Spleen (tissue), 11 donors: ENCODE results near the gene SCN4B. TPM values are rescaled to one million over a fixed set of nuclear protein-coding genes. Genes with fewer than 3 reads are reported as not detected.
A peak's percentile ranks its signal among the peaks of the same experiment; 100 is the strongest.

ENCODE experiments used
- DNase-seq: peaks from one replicate; pipeline ENCODE4 v3.0.0-alpha.2; 2020
- H3K27ac ChIP-seq, 8 donors: fragments of 200-600 bp; sonication (generic) in 7 of 8; 1 replicate in 4 of 8; 2 replicates in 4 of 8; pipeline versions ENCODE4 v1.5.0 to v1.8.0; 2016 to 2021; ENCODE audit warnings: inconsistent platforms in 4 of 8, mild to moderate bottlenecking in 4 of 8, moderate library complexity in 1 of 8
- H3K27me3 ChIP-seq, 7 donors: fragments of 200-600 bp; sonication (generic) in 6 of 7; replicated peaks in 1 of 7; 1 replicate in 4 of 7; 2 replicates in 3 of 7; pipeline versions ENCODE4 v1.5.0 to v1.8.0; 2016 to 2021; ENCODE audit warnings: inconsistent platforms in 3 of 7, mild to moderate bottlenecking in 1 of 7
- H3K36me3 ChIP-seq, 6 donors: fragments of 200-600 bp; sonication (generic) in 5 of 6; 1 replicate in 4 of 6; 2 replicates in 2 of 6; pipeline versions ENCODE4 v1.5.0 to v1.8.0; 2016 to 2021; ENCODE audit warnings: inconsistent platforms in 2 of 6
- H3K4me1 ChIP-seq, 6 donors: fragments of 200-600 bp; sonication (generic) in 5 of 6; 1 replicate in 3 of 6; 2 replicates in 3 of 6; pipeline versions ENCODE4 v1.5.0 to v1.8.0; 2016 to 2021; ENCODE audit warnings: inconsistent platforms in 3 of 6
- H3K4me3 ChIP-seq, 8 donors: fragments of 200-600 bp; sonication (generic) in 7 of 8; 1 replicate in 4 of 8; 2 replicates in 4 of 8; pipeline versions ENCODE4 v1.5.0 to v1.8.0; 2016 to 2021; ENCODE audit warnings: inconsistent platforms in 4 of 8, mild to moderate bottlenecking in 4 of 8, moderate library complexity in 2 of 8
- H3K9me3 ChIP-seq, 8 donors: fragments of 200-600 bp; sonication (generic) in 7 of 8; 1 replicate in 4 of 8; 2 replicates in 4 of 8; pipeline versions ENCODE4 v1.5.0 to v1.8.0; 2016 to 2021; ENCODE audit warnings: inconsistent platforms in 4 of 8
- CTCF ChIP-seq, 11 experiments: fragments of 200-600 bp in 7 of 11; fragments of 450-650 bp in 4 of 11; sonication (generic) in 4 of 11; IDR thresholded peaks in 8 of 11; conservative IDR thresholded peaks in 3 of 11; 1 replicate in 7 of 11; 2 replicates in 4 of 11; pipeline versions ENCODE4 v1.4.0 to v1.8.0; 2016 to 2021; ENCODE audit warnings: antibody characterized with exemption in 11 of 11, inconsistent platforms in 4 of 11, mild to moderate bottlenecking in 1 of 11
- POLR2A ChIP-seq, 3 donors: fragments of 450-650 bp; IDR thresholded peaks; one replicate each; pipeline ENCODE4 v1.5.1; 2017; ENCODE audit warnings: antibody characterized with exemption in 3 of 3, mild to moderate bottlenecking in 1 of 3
- POLR2AphosphoS5 ChIP-seq, 3 donors: sonication (generic); formaldehyde crosslinking; IDR thresholded peaks; one replicate each; pipeline ENCODE4 v1.5.1; 2017; ENCODE audit warnings: antibody characterized with exemption in 3 of 3
- WGBS, 5 donors: extraction: QIAGEN DNeasy Blood & Tissue Kit in 3 of 5; methylation state at CpG; one replicate each; pipeline versions ENCODE4 v1.1.5 to v1.1.7; 2013 to 2018; 5-methylcytosine and 5-hydroxymethylcytosine counted together
- intact Hi-C: fragments of 100-400 bp; cut with DNase I; formaldehyde crosslinking; loops from one replicate; pipeline ENCODE4 v1.15.0; 2023; ENCODE audit warnings: low total_unique reads
- polyA plus RNA-seq, 3 donors: library from polyadenylated mRNA; stranded (reverse); fragments of 200-250 nt; gene quantifications; one replicate each; pipeline ENCODE4 v1.2.1, GENCODE V29; 2013
- total RNA-seq, 7 donors: library from RNA; depleted of rRNA in 3 of 7; stranded (reverse); fragments of >200 nt in 3 of 7; fragmentation: NEBNext Ultra II Directional in 4 of 7; extraction: Animal tissue kit (Norgen Biotek cat#: 25700) in 4 of 7; gene quantifications; one replicate each; pipeline versions ENCODE4 v1.1.0 to v1.2.1, GENCODE V29; 2016 to 2021
- donor health status: healthy with polysubstance abuse.
- donor health status: DM: no; HTN: no; CAD: no; lungs with moderate emphysema.
- donor health status: DM: no; HTN: no; CAD: no.
- donor health status: Bipolar disorder and iron deficiency.
- donor health status: healthy.
- donor health status: DM: no; HTN: no; CAD: no.
- donor health status: DM: yes; HTN: yes; CAD: no.

SCN4B gene
- total and polyA plus RNA-seq, 10 donors, result 0.06 to 1.9 (median 0.41) TPM; not detected in 2

- WGBS, 5 donors, result 19 to 36% (median 25%) methylated on average over 6 of the region's 6 CpGs
- H3K4me3 ChIP-seq, result no peak overlapping the region
- no peaks in the 10 kb centered on the region for H3K36me3 ChIP-seq
- DNase-seq, result peak; percentile 82
- intact Hi-C loops, result no loop called here
- peak overlapping the region in 1 of 8 donors; percentile 28 for H3K27ac ChIP-seq
- no peaks in the 10 kb centered on the region for H3K9me3 ChIP-seq
- H3K27me3 ChIP-seq, result peaks cover 0 to 77% (median 26%) of the 10 kb centered on the region in 7 donors
- peaks cover 4 to 30% (median 9%) of the 10 kb centered on the region in 6 donors for H3K4me1 ChIP-seq
- TF ChIP-seq CTCF (IDR thresholded peaks at IDR 0.05 in 8 of 11, conservative IDR thresholded peaks at IDR 0.05 in 3 of 11), result no peak
Observed at GRCh38 chr11:118142809-118143208, 9.8 kb downstream of the SCN4B start.

DNA sequence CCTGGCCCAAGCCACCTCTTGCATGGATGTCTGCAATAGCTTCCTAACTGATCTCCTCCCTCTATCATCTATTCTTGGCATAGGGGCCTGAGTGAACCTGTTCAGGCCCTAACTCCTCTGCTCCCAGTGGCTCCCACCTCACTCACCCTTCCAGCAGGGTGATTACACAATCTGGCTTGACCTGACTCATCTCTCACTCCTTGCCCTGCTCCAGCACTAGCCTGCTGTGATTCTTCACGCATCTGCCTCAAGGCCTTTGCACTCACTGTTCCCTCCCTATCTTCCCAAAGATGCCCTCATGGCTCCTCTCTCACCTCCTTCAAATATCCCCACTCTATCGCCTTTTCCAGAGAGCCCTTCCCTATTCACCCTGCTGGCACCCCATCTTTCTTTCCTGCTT is 10.5 kb downstream of the SCN4B start:
- intact Hi-C loops, result no loop called here
- Histone ChIP-seq H3K27ac (no peak overlapping the region), H3K4me1 (peaks cover 4 to 30% (median 9%) of the 10 kb centered on the region in 6 donors), H3K27me3 (peaks cover 0 to 83% (median 26%) of the 10 kb centered on the region in 7 donors), H3K36me3 (no peaks in the 10 kb centered on the region), H3K4me3 (no peak overlapping the region), H3K9me3 (no peaks in the 10 kb centered on the region)
- TF ChIP-seq CTCF (IDR thresholded peaks at IDR 0.05 in 8 of 11, conservative IDR thresholded peaks at IDR 0.05 in 3 of 11), result no peak
- no peak for TF ChIP-seq POLR2AphosphoS5 (IDR thresholded peaks at IDR 0.05)
- no peak for TF ChIP-seq POLR2A (IDR thresholded peaks at IDR 0.05)
- WGBS, 5 donors, result 51 to 79% (median 69%) methylated on average over 2 of the region's 2 CpGs
- no peak for DNase-seq

GRCh38 chr11:118139578-118139977 is 13.0 kb downstream of the SCN4B start:
- intact Hi-C loops, result no loop called here
- 38 to 75% (median 64%) methylated on average over 1 of the region's 1 CpG for WGBS, 5 donors
- Histone ChIP-seq H3K4me1 (peaks cover 0 to 15% (median 0%) of the 10 kb centered on the region in 6 donors), H3K27ac (no peak overlapping the region), H3K27me3 (peaks cover 0 to 84% (median 14%) of the 10 kb centered on the region in 7 donors), H3K9me3 (no peaks in the 10 kb centered on the region), H3K4me3 (no peak overlapping the region), H3K36me3 (no peaks in the 10 kb centered on the region)
- no peak for DNase-seq
- no peak for TF ChIP-seq POLR2A (IDR thresholded peaks at IDR 0.05)
- no peak for TF ChIP-seq POLR2AphosphoS5 (IDR thresholded peaks at IDR 0.05)
- no peak for TF ChIP-seq CTCF (IDR thresholded peaks at IDR 0.05 in 8 of 11, conservative IDR thresholded peaks at IDR 0.05 in 3 of 11)

- no peaks in the 10 kb centered on the region for H3K9me3 ChIP-seq
- intact Hi-C loops, result no loop called here
- no peak overlapping the region for H3K4me3 ChIP-seq
- H3K27ac ChIP-seq, result no peak overlapping the region
- H3K27me3 ChIP-seq, result peaks cover 0 to 83% (median 14%) of the 10 kb centered on the region in 7 donors
- no peaks in the 10 kb centered on the region for H3K36me3 ChIP-seq
- DNase-seq, result no peak
- peaks cover 0 to 15% (median 0%) of the 10 kb centered on the region in 6 donors for H3K4me1 ChIP-seq
- WGBS, 5 donors, result 65 to 76% (median 73%) methylated on average over 10 of the region's 10 CpGs
- no peak for TF ChIP-seq POLR2A (IDR thresholded peaks at IDR 0.05)
- TF ChIP-seq POLR2AphosphoS5 (IDR thresholded peaks at IDR 0.05), result no peak
- TF ChIP-seq CTCF (IDR thresholded peaks at IDR 0.05 in 8 of 11, conservative IDR thresholded peaks at IDR 0.05 in 3 of 11), result no peak
Observed at GRCh38 chr11:118138839-118139420, 13.7 kb downstream of the SCN4B start.
